Endothelial cell of hepatic sinusoid (primary cell): ENCODE data around the gene KRT16.
"Not testable (repeated sequence)": the region's sequence is repeated elsewhere in the genome, so short reads cannot be mapped to it uniquely, and the experiment has no call there.

Experiments used
- in situ Hi-C: cut with HindIII; loops from 2 replicates; pipeline ENCODE4 v1.10.0; 2017; ENCODE audit warnings: low sequenced_read_pairs

KRT16 gene

GRCh38 chr17:41617136-41617535 is 4.6 kb upstream of the KRT16 start:
- in situ Hi-C loops, result loop anchor here (5.0 kb wide), 1 partner anchor 65 kb away; no protein-coding TSS in a partner anchor

GRCh38 chr17:41616486-41616885 is 3.9 kb upstream of the KRT16 start:
- in situ Hi-C loops, result loop anchor here (5.0 kb wide), 1 partner anchor 64 kb away; no protein-coding TSS in a partner anchor

GRCh38 chr17:41615454-41615853 is 2.9 kb upstream of the KRT16 start:
- in situ Hi-C loops, result loop anchor here (5.0 kb wide), 1 partner anchor 63 kb away; no protein-coding TSS in a partner anchor

GRCh38 chr17:41614767-41615166 is 2.2 kb upstream of the KRT16 start:
- in situ Hi-C loops, result loop anchor here (5.0 kb wide), 1 partner anchor 62 kb away; no protein-coding TSS in a partner anchor

GRCh38 chr17:41614098-41614497 is 1.5 kb upstream of the KRT16 start:
- in situ Hi-C loops, result no loop called here

- in situ Hi-C loops, result no loop called here
Measured at GRCh38 chr17:41613277-41614082, 913 bp upstream of the KRT16 start.

- in situ Hi-C loops, result no loop called here
Measured at GRCh38 chr17:41610965-41611640, 1.5 kb downstream of the KRT16 start.

- in situ Hi-C loops, result not testable (repeated sequence)
Measured at GRCh38 chr17:41610061-41610517, 2.5 kb downstream of the KRT16 start.

GRCh38 chr17:41606930-41607329 is 5.6 kb downstream of the KRT16 start:
- in situ Hi-C loops, result not testable (repeated sequence)

GRCh38 chr17:41602524-41602923 is 10.0 kb downstream of the KRT16 start:
- in situ Hi-C loops, result no loop called here

GRCh38 chr17:41600318-41600717 is 12.2 kb downstream of the KRT16 start:
- in situ Hi-C loops, result no loop called here

- in situ Hi-C loops, result no loop called here
Measured at GRCh38 chr17:41599680-41600079, 12.9 kb downstream of the KRT16 start.

- in situ Hi-C loops, result no loop called here
Measured at GRCh38 chr17:41595585-41595984, 17.0 kb downstream of the KRT16 start.

GRCh38 chr17:41594363-41594915 is 18.1 kb downstream of the KRT16 start:
- in situ Hi-C loops, result no loop called here

GRCh38 chr17:41593306-41593981 is 19.1 kb downstream of the KRT16 start:
- in situ Hi-C loops, result no loop called here

- in situ Hi-C loops, result no loop called here
Measured at GRCh38 chr17:41592601-41593305, 19.8 kb downstream of the KRT16 start.

- in situ Hi-C loops, result no loop called here
Measured at GRCh38 chr17:41589301-41589700, 23.3 kb downstream of the KRT16 start.

- in situ Hi-C loops, result no loop called here
Measured at GRCh38 chr17:41588126-41588810, 24.3 kb downstream of the KRT16 start.

- in situ Hi-C loops, result no loop called here
Measured at GRCh38 chr17:41586863-41587495, 25.6 kb downstream of the KRT16 start, which contains the start of gene KRT14. Gene KRT14 (minus strand): TSS chr17:41586895. CDS start chr17:41586834, 61 bp downstream.
